Measurements from ENCODE around the gene CYP19A1.
"Not testable (repeated sequence)": the region's sequence is repeated elsewhere in the genome, so short reads cannot be mapped to it uniquely, and the experiment has no call there.

Gene CYP19A1

GRCh38 chr15:51298620-51299019 is 39.8 kb downstream of the CYP19A1 start:
- DNase-seq (ENCODE audit: low read depth in 2 of 2) = no peak

DNA sequence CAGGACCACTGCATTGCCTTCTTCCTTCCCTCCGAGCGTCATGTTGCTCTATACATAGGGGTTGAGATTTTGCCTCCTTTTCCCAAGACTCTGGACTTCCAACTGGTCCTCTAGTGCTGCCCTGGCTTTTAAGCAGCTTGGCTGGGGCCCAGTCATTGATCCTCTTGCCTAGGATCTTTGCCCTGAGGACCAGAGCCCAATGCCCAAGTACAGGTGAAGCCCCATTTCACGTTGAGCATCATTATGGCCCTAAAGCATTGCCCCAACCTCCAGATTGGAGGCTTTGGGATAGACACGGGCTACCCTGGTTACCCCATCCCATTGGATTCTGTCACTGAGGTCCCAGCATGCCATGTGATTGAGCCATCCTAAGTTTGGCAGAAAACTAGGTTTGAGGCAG is 47.7 kb downstream of the CYP19A1 start:
- DNase-seq (ENCODE audit: low read depth in 2 of 2) = no peak

DNA sequence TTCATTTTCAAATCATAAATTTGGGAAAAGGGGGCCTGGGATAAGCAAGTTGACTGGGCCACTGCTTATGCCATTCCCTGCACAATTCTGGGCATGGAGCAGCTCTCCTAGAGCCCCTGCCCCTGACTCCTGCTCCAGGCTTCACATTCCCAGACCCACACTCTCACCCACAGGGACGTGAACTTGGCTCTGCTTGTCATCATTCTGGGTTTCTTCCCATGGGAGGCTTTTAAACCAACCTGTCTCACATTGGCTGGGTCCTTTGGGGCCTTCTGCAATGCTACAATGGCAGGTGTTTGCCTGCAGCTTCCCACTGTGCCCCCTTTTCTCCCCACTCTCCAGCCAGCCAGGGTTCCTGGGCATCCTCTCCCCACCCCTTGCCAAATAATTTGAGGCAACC is 49.1 kb downstream of the CYP19A1 start:
- DNase-seq (ENCODE audit: low read depth in 2 of 2) = no peak

GRCh38 chr15:51288143-51289065 is 50.0 kb downstream of the CYP19A1 start:
- no peak for DNase-seq (ENCODE audit: low read depth in 2 of 2)

- DNase-seq (ENCODE audit: low read depth in 2 of 2) = no peak
These were observed 51.6 kb downstream of the CYP19A1 start for GRCh38 chr15:51286816-51287215.

GRCh38 chr15:51285399-51285798 is 53.0 kb downstream of the CYP19A1 start:
- no peak for DNase-seq (ENCODE audit: low read depth in 2 of 2)

GRCh38 chr15:51284871-51285270 is 53.5 kb downstream of the CYP19A1 start:
- DNase-seq (ENCODE audit: low read depth in 2 of 2) = no peak

DNA sequence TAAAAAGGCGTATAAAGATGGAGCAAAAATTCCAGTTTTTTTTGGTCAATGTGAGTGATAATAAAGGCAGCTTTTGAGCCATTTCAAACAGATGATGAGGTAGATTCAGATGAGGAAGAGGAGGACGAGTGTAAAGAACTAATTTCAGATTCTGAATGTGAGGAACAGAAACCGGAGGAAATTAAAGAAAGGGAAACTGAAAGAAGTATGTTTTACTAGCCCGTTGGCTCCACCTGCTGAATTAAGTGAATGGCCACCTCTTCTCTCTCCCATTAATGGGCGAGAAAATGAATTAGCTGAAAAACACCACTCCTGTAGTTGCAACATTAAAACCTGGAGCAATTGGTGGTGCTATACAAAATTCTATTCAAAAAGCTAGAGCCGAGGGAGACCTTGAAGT is 55.4 kb downstream of the CYP19A1 start:
- no peak for DNase-seq (ENCODE audit: low read depth in 2 of 2)

- DNase-seq (ENCODE audit: low read depth in 2 of 2) = not testable (repeated sequence)
These were observed 56.2 kb downstream of the CYP19A1 start for GRCh38 chr15:51282241-51282640.

- DNase-seq (ENCODE audit: low read depth in 2 of 2) = no peak
These were observed 56.9 kb downstream of the CYP19A1 start for GRCh38 chr15:51281368-51281967.

DNA sequence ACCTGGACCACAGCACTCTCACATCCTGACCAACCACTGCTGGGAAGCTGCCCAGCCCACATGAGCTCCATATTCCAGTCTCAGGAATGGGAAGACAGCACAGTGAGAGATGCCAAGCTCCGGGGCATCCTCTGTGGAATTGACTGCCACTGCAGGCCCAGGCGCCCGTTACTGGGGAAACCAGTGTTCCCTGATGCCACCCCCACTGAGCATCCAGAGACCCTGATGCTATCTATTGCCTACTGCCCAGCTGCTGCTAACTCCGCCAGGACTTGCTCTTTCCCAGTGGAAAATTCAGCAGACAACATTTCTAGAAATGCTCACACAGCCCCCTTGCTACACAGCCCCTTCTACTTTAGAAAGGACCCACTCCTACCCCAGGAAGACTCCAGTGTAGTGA is 57.6 kb downstream of the CYP19A1 start:
- DNase-seq (ENCODE audit: low read depth in 2 of 2) = no peak

DNA sequence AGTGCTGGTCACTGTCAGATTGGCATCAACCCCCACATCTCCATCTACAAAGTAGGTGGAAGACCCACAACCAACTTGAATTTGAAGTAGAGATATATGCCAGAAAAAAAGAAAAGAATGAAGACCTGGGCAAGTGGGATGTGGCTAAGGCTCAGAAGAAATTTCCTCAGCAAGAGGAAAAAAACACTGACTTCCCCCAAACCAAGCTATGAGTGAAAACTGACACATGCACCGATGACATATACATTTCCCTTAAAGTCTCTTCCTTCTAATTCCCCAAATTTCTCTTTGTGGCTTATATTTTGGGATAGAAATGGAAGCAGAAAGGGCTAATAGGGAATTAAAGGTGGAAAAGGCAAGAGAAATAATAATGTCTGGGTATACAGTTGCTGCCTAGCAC is 59.0 kb downstream of the CYP19A1 start:
- no peak for DNase-seq (ENCODE audit: low read depth in 2 of 2)

GRCh38 chr15:51277101-51277500 is 61.3 kb downstream of the CYP19A1 start:
- no peak for DNase-seq (ENCODE audit: low read depth in 2 of 2)

GRCh38 chr15:51274956-51275355 is 63.4 kb downstream of the CYP19A1 start:
- DNase-seq (ENCODE audit: low read depth in 2 of 2) = no peak

DNA sequence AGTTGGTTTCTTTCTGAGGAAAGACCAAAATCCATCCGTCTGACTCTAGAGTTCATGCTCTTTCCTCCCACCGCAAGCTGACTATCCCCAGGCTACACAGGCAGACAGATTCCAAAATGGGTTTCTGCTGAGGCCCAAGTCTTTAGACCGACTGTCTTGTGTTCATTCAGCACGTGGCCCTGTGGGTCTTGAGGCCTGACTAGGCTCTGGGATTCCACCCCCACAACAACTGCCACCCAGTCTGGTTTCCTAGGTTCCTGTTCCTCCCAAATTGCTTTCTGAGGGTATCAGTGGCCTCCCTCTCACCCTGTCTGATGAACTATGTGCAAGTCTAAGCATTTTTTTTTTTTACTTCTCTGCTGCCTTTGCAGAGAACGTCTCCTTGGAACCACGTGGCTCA is 67.7 kb downstream of the CYP19A1 start:
- DNase-seq (ENCODE audit: low read depth in 2 of 2) = no peak

- DNase-seq (ENCODE audit: low read depth in 2 of 2) = no peak
These were observed 68.9 kb downstream of the CYP19A1 start for GRCh38 chr15:51269496-51269895.

DNA sequence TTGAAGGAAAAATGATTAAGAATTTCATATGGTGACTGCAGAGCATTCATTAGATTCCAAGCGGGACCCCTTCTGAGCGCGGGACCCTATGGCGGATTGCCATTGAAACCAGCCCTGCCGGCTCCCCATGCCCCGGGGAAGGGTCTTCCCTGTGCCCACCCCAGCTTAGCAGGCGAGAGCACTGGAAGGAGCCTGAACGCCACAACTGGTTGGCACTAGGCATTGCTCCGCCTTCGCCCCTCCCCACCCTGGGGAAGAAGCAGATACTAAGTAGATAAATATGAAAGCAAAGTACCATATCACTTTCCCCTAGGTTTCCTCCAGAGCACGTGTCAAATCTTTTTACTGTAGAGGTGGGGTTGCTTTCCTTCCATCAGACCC is 70.7 kb downstream of the CYP19A1 start:
- DNase-seq (ENCODE audit: low read depth in 2 of 2) = no peak

- DNase-seq (ENCODE audit: low read depth in 2 of 2) = no peak
These were observed 71.2 kb downstream of the CYP19A1 start for GRCh38 chr15:51267051-51267702.

DNA sequence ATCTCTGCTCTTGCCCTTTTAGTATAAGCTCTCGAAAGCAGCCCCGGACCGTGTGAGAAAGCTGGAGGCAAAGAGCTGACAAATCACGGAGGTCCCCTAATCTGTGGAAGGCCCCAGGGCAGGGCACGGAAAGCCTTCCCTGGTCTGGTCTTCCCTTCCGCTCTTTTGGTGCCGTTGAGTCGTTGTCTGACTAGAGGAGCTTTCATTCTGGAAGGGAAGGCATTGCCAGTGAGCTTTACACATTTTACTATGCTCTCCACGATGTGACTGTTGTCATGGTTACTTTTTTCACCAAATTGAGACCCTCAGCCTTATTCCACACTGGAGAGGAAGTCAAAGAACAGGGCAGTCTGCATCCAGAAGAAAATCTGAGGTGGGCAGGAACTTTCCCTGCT is 71.7 kb downstream of the CYP19A1 start:
- DNase-seq (ENCODE audit: low read depth in 2 of 2) = no peak

GRCh38 chr15:51265037-51265555 is 73.3 kb downstream of the CYP19A1 start:
- DNase-seq (ENCODE audit: low read depth in 2 of 2) = no peak

GRCh38 chr15:51263726-51264125 is 74.7 kb downstream of the CYP19A1 start:
- no peak for DNase-seq (ENCODE audit: low read depth in 2 of 2)

DNA sequence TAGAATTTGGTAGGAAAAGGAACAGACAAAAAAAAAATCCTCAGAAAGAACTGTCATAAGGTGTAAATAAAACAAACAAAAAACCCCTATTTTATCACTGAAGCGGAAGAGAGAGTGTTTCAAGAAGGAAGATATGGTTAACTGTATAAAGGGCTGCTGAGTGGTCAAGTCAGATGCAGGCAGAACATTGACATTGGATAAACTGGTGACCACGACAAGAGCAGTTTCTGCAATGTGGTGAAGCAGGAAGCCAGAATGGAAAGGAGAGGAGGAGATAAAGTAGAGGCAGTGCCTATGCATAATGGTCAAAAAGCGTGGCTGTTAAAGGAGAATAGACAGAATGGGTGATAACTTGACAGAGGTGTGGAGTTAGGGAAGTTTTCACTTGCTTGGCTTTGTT is 75.3 kb downstream of the CYP19A1 start:
- no peak for DNase-seq (ENCODE audit: low read depth in 2 of 2)

GRCh38 chr15:51262463-51262862 is 75.9 kb downstream of the CYP19A1 start:
- no peak for DNase-seq (ENCODE audit: low read depth in 2 of 2)
